ENCODE results near the gene GRAMD4.

DNA sequence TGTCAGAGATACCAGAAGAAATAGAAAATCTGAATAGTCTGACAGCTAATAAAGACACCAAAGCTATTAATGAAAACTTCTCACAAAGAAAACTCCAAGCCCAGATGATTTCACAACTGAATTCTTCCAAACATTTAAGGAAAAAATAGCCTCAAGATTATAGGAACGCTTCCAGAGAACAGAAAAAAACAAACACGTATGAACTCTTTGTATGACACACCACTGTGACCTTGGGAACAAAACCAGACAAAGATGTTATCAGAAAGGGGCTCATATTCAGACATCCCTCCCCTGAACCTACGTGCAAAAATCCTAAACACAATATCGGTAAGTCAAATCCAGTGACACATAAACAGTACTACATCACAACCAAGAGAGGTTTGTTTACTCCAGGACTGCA is 94.4 kb downstream of the GRAMD4 start:
- TF ChIP-seq CTCF (IDR thresholded peaks at IDR 0.05), result no peak
- no peak for TF ChIP-seq POLR2A (IDR thresholded peaks at IDR 0.05)
- no peak for TF ChIP-seq POLR2AphosphoS5 (IDR thresholded peaks at IDR 0.05)

All from breast epithelium (tissue), 3 donors.